Measurements from ENCODE around the gene UBE2H. TPM values are rescaled to one million over a fixed set of nuclear protein-coding genes. Genes with fewer than 3 reads are reported as not detected.

Gene UBE2H
- total RNA-seq, 1 experiment from 2014 or later: 58.0 TPM

DNA sequence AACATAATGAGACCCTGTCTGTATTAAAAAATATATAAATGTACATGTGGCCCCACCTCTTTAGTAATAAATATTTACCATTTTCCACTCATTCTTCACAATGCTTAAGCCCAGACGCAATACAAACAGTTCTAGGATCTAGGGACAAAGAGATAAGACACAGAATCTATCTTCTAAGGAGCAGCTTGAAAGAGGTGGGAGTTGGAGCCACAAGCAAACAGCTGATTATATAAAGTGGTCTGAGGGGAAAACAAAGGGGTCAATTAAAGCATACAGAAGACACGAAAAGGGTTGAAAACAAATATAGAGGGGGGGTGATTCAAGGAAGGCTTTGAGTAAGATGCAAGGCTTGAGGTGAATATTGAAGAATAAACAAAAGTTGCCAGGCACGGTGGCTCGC, 43.1 kb downstream of the UBE2H start:
- CTCF ChIA-PET: no interaction called here
- POLR2A ChIA-PET: no interaction called here
- Histone ChIP-seq H3K27me3 (ENCODE audit: control insufficient read depth, insufficient read depth, low read length) (no peaks in the 10 kb centered on the region), H3K36me3 (ENCODE audit: control insufficient read depth, insufficient read depth, low read length) (no peaks in the 10 kb centered on the region), H3K4me1 (ENCODE audit: control insufficient read depth, insufficient read depth, low read length) (no peaks in the 10 kb centered on the region; the same call in 1 of the 2 replicates), H3K9me3 (ENCODE audit: control insufficient read depth, insufficient read depth, low read depth, low read length) (no peaks in the 10 kb centered on the region), H3K27ac (ENCODE audit: low read length) (no peak overlapping the region), H3K4me3 (ENCODE audit: low read depth in 2 of 2, low read length in 2 of 2) (no peak overlapping the region)
- no peak for ATAC-seq
- intact Hi-C loops (cut with micrococcal nuclease; ENCODE audit: unreplicated experiment): no loop called here
- in situ Hi-C loops (cut with HindIII; ENCODE audit: low pct_unique_long_range_greater_than_20kb, low sequenced_read_pairs): no loop called here
- no TSS peak for BruUV-seq (replicated peaks)
- no peak for DNase-seq (ENCODE audit: low read depth, low spot score)
- TF ChIP-seq SIN3A (IDR thresholded peaks at IDR 0.05; ENCODE audit: borderline replicate concordance, insufficient read depth, low read depth, low read length) (no peak), TCF7L2 (IDR thresholded peaks at IDR 0.05; ENCODE audit: low read depth, low read length) (no peak), POLR2AphosphoS5 (IDR thresholded peaks at IDR 0.05; ENCODE audit: low read depth, low read length) (no peak)
- TF ChIP-seq, protein P1, sequence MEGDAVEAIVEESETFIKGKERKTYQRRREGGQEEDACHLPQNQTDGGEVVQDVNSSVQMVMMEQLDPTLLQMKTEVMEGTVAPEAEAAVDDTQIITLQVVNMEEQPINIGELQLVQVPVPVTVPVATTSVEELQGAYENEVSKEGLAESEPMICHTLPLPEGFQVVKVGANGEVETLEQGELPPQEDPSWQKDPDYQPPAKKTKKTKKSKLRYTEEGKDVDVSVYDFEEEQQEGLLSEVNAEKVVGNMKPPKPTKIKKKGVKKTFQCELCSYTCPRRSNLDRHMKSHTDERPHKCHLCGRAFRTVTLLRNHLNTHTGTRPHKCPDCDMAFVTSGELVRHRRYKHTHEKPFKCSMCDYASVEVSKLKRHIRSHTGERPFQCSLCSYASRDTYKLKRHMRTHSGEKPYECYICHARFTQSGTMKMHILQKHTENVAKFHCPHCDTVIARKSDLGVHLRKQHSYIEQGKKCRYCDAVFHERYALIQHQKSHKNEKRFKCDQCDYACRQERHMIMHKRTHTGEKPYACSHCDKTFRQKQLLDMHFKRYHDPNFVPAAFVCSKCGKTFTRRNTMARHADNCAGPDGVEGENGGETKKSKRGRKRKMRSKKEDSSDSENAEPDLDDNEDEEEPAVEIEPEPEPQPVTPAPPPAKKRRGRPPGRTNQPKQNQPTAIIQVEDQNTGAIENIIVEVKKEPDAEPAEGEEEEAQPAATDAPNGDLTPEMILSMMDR (IDR thresholded peaks at IDR 0.05): no peak
- TF ChIP-seq, protein P2, sequence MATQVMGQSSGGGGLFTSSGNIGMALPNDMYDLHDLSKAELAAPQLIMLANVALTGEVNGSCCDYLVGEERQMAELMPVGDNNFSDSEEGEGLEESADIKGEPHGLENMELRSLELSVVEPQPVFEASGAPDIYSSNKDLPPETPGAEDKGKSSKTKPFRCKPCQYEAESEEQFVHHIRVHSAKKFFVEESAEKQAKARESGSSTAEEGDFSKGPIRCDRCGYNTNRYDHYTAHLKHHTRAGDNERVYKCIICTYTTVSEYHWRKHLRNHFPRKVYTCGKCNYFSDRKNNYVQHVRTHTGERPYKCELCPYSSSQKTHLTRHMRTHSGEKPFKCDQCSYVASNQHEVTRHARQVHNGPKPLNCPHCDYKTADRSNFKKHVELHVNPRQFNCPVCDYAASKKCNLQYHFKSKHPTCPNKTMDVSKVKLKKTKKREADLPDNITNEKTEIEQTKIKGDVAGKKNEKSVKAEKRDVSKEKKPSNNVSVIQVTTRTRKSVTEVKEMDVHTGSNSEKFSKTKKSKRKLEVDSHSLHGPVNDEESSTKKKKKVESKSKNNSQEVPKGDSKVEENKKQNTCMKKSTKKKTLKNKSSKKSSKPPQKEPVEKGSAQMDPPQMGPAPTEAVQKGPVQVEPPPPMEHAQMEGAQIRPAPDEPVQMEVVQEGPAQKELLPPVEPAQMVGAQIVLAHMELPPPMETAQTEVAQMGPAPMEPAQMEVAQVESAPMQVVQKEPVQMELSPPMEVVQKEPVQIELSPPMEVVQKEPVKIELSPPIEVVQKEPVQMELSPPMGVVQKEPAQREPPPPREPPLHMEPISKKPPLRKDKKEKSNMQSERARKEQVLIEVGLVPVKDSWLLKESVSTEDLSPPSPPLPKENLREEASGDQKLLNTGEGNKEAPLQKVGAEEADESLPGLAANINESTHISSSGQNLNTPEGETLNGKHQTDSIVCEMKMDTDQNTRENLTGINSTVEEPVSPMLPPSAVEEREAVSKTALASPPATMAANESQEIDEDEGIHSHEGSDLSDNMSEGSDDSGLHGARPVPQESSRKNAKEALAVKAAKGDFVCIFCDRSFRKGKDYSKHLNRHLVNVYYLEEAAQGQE (IDR thresholded peaks at IDR 0.05; ENCODE audit: insufficient read depth in 1 of 2, low read depth in 2 of 2, low read length in 1 of 2): no peak

GRCh38 chr7:129908181-129908580, 44.6 kb downstream of the UBE2H start:
- H3K4me1 ChIP-seq (ENCODE audit: control insufficient read depth, insufficient read depth, low read length): no peaks in the 10 kb centered on the region; the same call in 1 of the 2 replicates
- ChIA-PET CTCF (interaction anchor here (0.5 kb wide), 1 partner anchor 35 kb away, joined by 6 read pairs; no protein-coding TSS in a partner anchor), POLR2A (no interaction called here)
- no TSS peak for BruUV-seq (replicated peaks)
- H3K4me3 ChIP-seq (ENCODE audit: low read depth in 2 of 2, low read length in 2 of 2): no peak overlapping the region
- H3K36me3 ChIP-seq (ENCODE audit: control insufficient read depth, insufficient read depth, low read length): no peaks in the 10 kb centered on the region
- in situ Hi-C loops (cut with HindIII; ENCODE audit: low pct_unique_long_range_greater_than_20kb, low sequenced_read_pairs): no loop called here
- H3K27me3 ChIP-seq (ENCODE audit: control insufficient read depth, insufficient read depth, low read length): no peaks in the 10 kb centered on the region
- no peak for ATAC-seq
- no peak for TF ChIP-seq POLR2AphosphoS5 (IDR thresholded peaks at IDR 0.05; ENCODE audit: low read depth, low read length)
- TF ChIP-seq SIN3A (IDR thresholded peaks at IDR 0.05; ENCODE audit: borderline replicate concordance, insufficient read depth, low read depth, low read length): no peak
- no peak for TF ChIP-seq TCF7L2 (IDR thresholded peaks at IDR 0.05; ENCODE audit: low read depth, low read length)
- TF ChIP-seq, protein P2 (IDR thresholded peaks at IDR 0.05; ENCODE audit: insufficient read depth in 1 of 2, low read depth in 2 of 2, low read length in 1 of 2): no peak
- TF ChIP-seq, protein P1 (IDR thresholded peaks at IDR 0.05): no peak
- no peak for DNase-seq (ENCODE audit: low read depth, low spot score)
- H3K27ac ChIP-seq (ENCODE audit: low read length): no peak overlapping the region
- no peaks in the 10 kb centered on the region for H3K9me3 ChIP-seq (ENCODE audit: control insufficient read depth, insufficient read depth, low read depth, low read length)
- intact Hi-C loops (cut with micrococcal nuclease; ENCODE audit: unreplicated experiment): no loop called here

All from Panc1 (cell line).